ENCODE results near the gene SCN4B.

- TF ChIP-seq POLR2A (IDR thresholded peaks at IDR 0.05) (no peak), CTCF (IDR thresholded peaks at IDR 0.05) (no peak), POLR2AphosphoS5 (IDR thresholded peaks at IDR 0.05) (no peak)
Observed at GRCh38 chr11:118133816-118134215, 18.8 kb downstream of the SCN4B start.
